ENCODE measurements around the gene APBA1. TPM values are rescaled to one million over a fixed set of nuclear protein-coding genes. Genes with fewer than 3 reads are reported as not detected.

Gene APBA1
- polyA plus RNA-seq, 1 donor (not counting 4 experiments of a cell fraction or from before 2014, with no cell fraction given): 0.66 TPM

- Histone ChIP-seq H3K4me1 (ENCODE audit: control insufficient read depth, extremely low read depth, insufficient read depth, low read length) (no peaks in the 10 kb centered on the region), H3K9me1 (ENCODE audit: control insufficient read depth, extremely low read depth, insufficient read depth, low read length) (no peaks in the 10 kb centered on the region), H3K9me3 (ENCODE audit: control insufficient read depth, low read depth, low read length) (no peaks in the 10 kb centered on the region), H3K36me3 (ENCODE audit: control insufficient read depth in 2 of 2, extremely low read depth in 1 of 2, insufficient read depth in 2 of 2, low read length in 2 of 2) (no peaks in the 10 kb centered on the region), H2AFZ (ENCODE audit: control insufficient read depth, low read length) (no peak overlapping the region), H3K9ac (ENCODE audit: control insufficient read depth, extremely low read depth, insufficient read depth, low read length) (no peak overlapping the region), H4K20me1 (ENCODE audit: control insufficient read depth, extremely low read depth, insufficient read depth, low read length) (no peaks in the 10 kb centered on the region), H3K27ac (ENCODE audit: control insufficient read depth, insufficient read depth, low read length) (no peak overlapping the region), H3K27me3 (ENCODE audit: control insufficient read depth, extremely low read depth, insufficient read depth, low read length) (no peaks in the 10 kb centered on the region), H3K79me2 (ENCODE audit: control insufficient read depth, insufficient read depth, low read length) (no peaks in the 10 kb centered on the region), H3K4me2 (ENCODE audit: control insufficient read depth, extremely low read depth, insufficient read depth, low read depth, low read length) (no peak overlapping the region), H3K4me3 (ENCODE audit: control insufficient read depth in 2 of 3, extremely low read depth in 1 of 3, insufficient read depth in 2 of 3, low read depth in 1 of 3, low read length in 3 of 3) (no peak overlapping the region)
- FAIRE-seq: no peak
- dilution Hi-C loops (cut with MboI; ENCODE audit: extremely low pct_ligation_motif_present, low sequenced_read_pairs): loop anchor here (25.0 kb wide), 1 partner anchor 89 kb away; no protein-coding TSS in a partner anchor
- DNase-seq (ENCODE audit: low read depth, low spot score): no peak
- TF ChIP-seq CTCF (optimal IDR thresholded peaks at IDR 0.05 in 1 of 3, IDR thresholded peaks at IDR 0.05 in 1 of 3, conservative IDR thresholded peaks at IDR 0.05 in 1 of 3; ENCODE audit: extremely low read depth in 1 of 3, insufficient read depth in 2 of 3, low read length in 3 of 3) (no peak), EZH2 (IDR thresholded peaks at IDR 0.05; ENCODE audit: low read length) (no peak)
Measured at GRCh38 chr9:69526699-69527098, 145.5 kb downstream of the APBA1 start.

GRCh38 chr9:69519470-69520240 lies 152.5 kb downstream of the APBA1 start:
- H3K9me3 ChIP-seq (ENCODE audit: control insufficient read depth, low read depth, low read length): no peaks in the 10 kb centered on the region
- DNase-seq (ENCODE audit: low read depth, low spot score) (no peak), FAIRE-seq (no peak)
- H3K27ac ChIP-seq (ENCODE audit: control insufficient read depth, insufficient read depth, low read length): no peak overlapping the region
- no peak overlapping the region for H3K9ac ChIP-seq (ENCODE audit: control insufficient read depth, extremely low read depth, insufficient read depth, low read length)
- H2AFZ ChIP-seq (ENCODE audit: control insufficient read depth, low read length): no peak overlapping the region
- TF ChIP-seq EZH2 (IDR thresholded peaks at IDR 0.05; ENCODE audit: low read length) (no peak), CTCF (optimal IDR thresholded peaks at IDR 0.05 in 1 of 3, IDR thresholded peaks at IDR 0.05 in 1 of 3, conservative IDR thresholded peaks at IDR 0.05 in 1 of 3; ENCODE audit: extremely low read depth in 1 of 3, insufficient read depth in 2 of 3, low read length in 3 of 3) (no peak)
- no peaks in the 10 kb centered on the region for H3K9me1 ChIP-seq (ENCODE audit: control insufficient read depth, extremely low read depth, insufficient read depth, low read length)
- dilution Hi-C loops (cut with MboI; ENCODE audit: extremely low pct_ligation_motif_present, low sequenced_read_pairs): no loop called here
- H3K79me2 ChIP-seq (ENCODE audit: control insufficient read depth, insufficient read depth, low read length): no peaks in the 10 kb centered on the region
- no peak overlapping the region for H3K4me3 ChIP-seq (ENCODE audit: control insufficient read depth in 2 of 3, extremely low read depth in 1 of 3, insufficient read depth in 2 of 3, low read depth in 1 of 3, low read length in 3 of 3)
- no peaks in the 10 kb centered on the region for H4K20me1 ChIP-seq (ENCODE audit: control insufficient read depth, extremely low read depth, insufficient read depth, low read length)
- no peaks in the 10 kb centered on the region for H3K27me3 ChIP-seq (ENCODE audit: control insufficient read depth, extremely low read depth, insufficient read depth, low read length)
- H3K4me2 ChIP-seq (ENCODE audit: control insufficient read depth, extremely low read depth, insufficient read depth, low read depth, low read length): no peak overlapping the region
- no peaks in the 10 kb centered on the region for H3K36me3 ChIP-seq (ENCODE audit: control insufficient read depth in 2 of 2, extremely low read depth in 1 of 2, insufficient read depth in 2 of 2, low read length in 2 of 2)
- H3K4me1 ChIP-seq (ENCODE audit: control insufficient read depth, extremely low read depth, insufficient read depth, low read length): no peaks in the 10 kb centered on the region

Data from keratinocyte (primary cell).